PC-3 (cell line): ENCODE measurements around the gene SENP1.

Source experiments
- EZH2phosphoT487 ChIP-seq: fragments of 300-600 bp; sonication (generic); IDR thresholded peaks from 2 replicates; pipeline ENCODE4 v1.6.1; 2018; ENCODE audit warnings: mild to moderate bottlenecking, antibody characterized with exemption, low read length, borderline replicate concordance
- TF ChIP-seq, protein P1 (sequence below): fragments of 300-600 bp; sonication (generic); conservative IDR thresholded peaks from 2 replicates; pipeline ENCODE4 v1.5.1; 2017; ENCODE audit warnings: antibody characterized with exemption, low read depth, mild to moderate bottlenecking, low read length

DNA sequence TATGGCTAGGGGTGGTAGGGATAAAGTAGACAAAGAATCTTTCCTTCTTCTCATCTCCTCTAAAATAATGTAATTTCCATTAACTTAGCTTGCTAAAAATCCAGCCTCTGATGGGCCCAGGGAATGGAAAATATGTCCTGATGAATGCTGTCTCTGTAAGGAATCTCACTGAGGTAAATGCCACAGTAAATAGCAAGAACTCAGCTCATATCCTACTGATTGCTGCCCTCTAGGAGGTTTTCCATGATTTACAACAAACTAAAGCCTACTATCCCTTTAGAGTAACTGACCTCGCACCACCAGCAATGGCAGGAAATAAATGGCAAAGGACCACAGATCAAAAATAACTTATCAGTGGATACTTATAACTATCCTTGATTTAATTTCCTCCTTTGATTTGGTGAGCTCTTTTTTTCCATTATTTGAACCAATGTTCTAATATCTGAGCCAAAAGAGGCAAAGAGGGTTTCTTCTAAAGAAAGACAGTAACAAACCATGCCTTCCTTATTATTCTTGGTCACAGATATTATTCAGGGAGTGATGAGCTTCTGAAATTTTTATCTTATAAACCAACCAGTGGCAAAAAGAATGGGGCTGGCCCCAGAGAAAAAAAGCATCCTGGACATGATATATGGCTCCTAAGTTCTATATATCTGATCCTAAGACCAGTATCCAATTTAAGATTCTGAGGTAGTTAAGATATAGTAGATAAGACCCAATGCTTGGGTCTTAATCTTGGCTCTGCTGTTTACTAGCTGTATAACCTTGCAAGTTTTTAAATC is 43.8 kb downstream of the SENP1 start:
- TF ChIP-seq EZH2phosphoT487: no peak
- TF ChIP-seq, protein P1, sequence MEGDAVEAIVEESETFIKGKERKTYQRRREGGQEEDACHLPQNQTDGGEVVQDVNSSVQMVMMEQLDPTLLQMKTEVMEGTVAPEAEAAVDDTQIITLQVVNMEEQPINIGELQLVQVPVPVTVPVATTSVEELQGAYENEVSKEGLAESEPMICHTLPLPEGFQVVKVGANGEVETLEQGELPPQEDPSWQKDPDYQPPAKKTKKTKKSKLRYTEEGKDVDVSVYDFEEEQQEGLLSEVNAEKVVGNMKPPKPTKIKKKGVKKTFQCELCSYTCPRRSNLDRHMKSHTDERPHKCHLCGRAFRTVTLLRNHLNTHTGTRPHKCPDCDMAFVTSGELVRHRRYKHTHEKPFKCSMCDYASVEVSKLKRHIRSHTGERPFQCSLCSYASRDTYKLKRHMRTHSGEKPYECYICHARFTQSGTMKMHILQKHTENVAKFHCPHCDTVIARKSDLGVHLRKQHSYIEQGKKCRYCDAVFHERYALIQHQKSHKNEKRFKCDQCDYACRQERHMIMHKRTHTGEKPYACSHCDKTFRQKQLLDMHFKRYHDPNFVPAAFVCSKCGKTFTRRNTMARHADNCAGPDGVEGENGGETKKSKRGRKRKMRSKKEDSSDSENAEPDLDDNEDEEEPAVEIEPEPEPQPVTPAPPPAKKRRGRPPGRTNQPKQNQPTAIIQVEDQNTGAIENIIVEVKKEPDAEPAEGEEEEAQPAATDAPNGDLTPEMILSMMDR: peak; percentile 54
